ENCODE data around the gene ATXN10.
"Not testable (repeated sequence)": the region's sequence is repeated elsewhere in the genome, so short reads cannot be mapped to it uniquely, and the experiment has no call there.

Gene ATXN10

GRCh38 chr22:45680932-45681700 is 9.5 kb downstream of the ATXN10 start:
- no peak for DNase-seq

DNA sequence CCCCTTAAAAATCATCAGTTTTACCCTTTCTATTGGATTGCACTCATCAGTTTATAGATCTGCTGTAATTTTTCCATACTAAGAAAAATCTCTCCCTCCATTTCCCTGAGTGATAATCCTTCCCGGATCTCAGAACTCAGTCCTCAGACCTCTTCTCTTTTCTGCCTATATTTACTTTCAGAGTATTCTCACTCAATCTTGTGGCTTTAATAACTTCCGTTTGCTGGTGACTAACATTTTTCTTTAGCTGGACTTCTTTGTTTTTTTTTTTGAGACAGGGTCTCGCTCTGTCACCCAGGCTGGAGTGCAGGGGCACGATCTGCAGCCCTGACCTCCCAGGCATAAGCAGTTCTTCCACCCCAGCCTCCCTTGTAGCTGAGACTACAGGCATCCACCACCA is 10.4 kb downstream of the ATXN10 start:
- no peak for DNase-seq

GRCh38 chr22:45682773-45683172 is 11.1 kb downstream of the ATXN10 start:
- DNase-seq, result not testable (repeated sequence)

GRCh38 chr22:45683248-45683647 is 11.6 kb downstream of the ATXN10 start:
- no peak for DNase-seq

DNA sequence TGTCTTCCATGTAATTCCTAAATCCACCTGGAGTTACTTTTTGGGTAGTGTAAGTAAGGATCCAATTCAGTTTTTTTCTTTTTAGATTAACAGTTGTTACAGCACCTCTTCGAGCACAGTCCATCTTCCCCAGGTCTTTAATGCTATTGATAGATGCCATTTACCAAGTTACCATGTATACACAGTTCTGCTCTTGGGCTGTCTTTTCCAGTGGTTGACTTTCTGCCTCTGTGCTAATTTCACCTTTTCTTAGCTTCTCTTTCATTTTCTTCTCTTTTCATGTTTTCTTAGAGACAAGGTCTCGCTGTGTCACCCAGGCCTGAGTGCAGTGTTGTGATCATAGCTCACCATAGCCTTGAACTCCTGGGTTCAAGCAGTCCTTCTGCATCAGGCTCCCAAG is 12.0 kb downstream of the ATXN10 start:
- DNase-seq, result no peak

GRCh38 chr22:45684169-45684568 is 12.5 kb downstream of the ATXN10 start:
- DNase-seq, result no peak

DNA sequence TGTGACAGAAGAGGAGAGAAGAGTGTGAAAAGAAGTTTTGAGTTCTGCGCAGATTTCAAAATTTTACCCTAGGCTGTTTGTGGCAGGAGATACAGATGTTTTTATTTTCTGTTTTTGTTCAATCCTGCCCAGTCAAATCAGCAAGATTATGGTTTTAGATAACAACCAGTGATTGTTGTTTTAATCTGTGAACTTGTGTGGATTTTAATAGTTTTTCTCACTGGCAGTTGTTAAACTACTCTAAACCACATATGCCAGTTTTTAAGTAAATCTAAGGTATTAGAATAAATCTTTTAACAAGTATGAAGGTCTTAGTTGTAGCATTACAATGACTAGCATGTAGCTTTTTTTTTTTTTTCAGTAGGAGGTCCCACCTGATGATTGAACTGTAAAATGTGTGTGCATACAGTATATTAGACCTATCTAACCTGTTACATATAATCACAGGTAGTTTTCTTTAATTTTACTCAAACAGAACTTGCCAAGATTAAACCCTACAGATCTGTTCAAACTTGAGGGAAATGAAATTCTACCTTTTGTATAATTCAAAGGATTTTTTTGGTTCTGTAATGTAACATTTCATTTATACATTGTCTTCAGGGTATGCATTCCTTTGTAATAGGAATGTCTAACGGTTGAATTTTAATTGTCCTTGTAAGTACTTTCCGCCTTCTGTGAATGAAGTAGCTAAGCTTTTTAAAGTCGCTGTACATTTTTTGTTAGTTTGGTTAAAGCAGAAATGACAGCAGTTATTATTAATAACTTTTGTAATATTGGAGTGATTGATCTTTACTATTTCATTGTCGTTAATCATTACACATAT is 13.3 kb downstream of the ATXN10 start:
- DNase-seq, result no peak

- DNase-seq, result no peak
Observed at GRCh38 chr22:45686004-45686403, 14.4 kb downstream of the ATXN10 start.

- no peak for DNase-seq
Observed at GRCh38 chr22:45686836-45687235, 15.2 kb downstream of the ATXN10 start.

DNA sequence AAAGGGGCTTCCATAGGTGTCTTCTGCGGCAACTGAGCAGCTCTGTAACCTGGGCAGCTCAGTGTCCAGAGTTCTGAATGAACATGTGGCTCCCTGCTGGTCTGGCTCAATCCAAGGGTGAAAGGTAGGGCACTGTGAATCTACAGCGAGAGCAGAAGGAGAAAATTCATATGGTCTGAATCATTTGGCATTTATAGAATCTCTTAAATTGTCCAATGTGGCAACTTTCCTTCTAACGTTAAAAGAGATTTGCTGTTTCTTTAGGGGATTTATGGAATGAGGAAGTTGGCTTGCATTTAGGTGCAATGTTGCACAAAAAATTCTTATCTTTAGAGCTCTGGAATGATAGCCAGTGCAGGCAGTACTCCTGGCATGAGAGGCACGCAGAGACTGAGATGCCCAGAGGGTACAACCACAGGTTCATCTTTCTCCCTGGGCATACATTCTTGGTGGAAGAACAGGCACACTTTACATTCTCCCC is 17.0 kb downstream of the ATXN10 start:
- no peak for DNase-seq

GRCh38 chr22:45689211-45689610 is 17.6 kb downstream of the ATXN10 start:
- DNase-seq, result no peak

DNA sequence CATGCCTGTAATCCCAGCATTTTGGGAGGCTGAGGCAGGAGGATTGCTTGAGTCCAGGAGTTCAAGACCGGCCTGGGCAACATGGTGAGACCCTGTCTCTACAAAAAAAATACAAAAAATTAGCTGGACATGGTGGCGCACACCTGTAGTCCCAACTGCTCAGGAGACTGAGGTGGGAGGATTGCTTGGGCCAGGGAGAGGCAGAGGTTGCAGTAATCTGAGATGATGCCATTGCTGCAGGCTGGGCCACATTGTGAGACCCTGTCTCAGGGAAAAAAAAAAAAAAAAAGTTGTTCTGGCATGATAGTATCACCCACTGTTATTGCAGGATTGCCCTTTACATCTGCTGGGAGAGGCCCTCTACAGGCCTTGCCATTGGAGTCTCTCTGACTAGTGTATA is 18.4 kb downstream of the ATXN10 start:
- DNase-seq, result no peak

DNA sequence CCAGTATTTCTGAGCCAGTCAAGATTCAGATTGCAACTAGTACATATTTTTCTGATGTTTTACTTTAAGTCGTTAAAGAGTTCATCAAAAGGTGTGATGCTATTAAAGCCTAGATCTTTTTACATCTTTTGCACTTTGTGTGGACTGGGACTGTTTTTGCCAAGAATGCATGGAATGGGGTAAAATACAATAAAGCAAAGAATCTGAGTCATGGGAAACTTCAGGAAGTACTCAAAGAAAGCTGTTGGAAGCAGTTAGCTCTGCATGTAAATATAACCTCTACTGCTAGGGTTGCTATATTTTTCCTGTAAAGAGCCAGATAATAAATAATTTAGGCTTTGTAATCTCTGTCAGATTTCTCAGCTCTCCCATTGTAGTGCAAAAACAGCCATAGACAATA is 20.9 kb downstream of the ATXN10 start:
- no peak for DNase-seq

- DNase-seq, result no peak
Observed at GRCh38 chr22:45693835-45694234, 22.2 kb downstream of the ATXN10 start.

- no peak for DNase-seq
Observed at GRCh38 chr22:45696227-45696626, 24.6 kb downstream of the ATXN10 start.

GRCh38 chr22:45698094-45698493 is 26.5 kb downstream of the ATXN10 start:
- no peak for DNase-seq

- DNase-seq, result no peak
Observed at GRCh38 chr22:45702981-45703380, 31.3 kb downstream of the ATXN10 start.

GRCh38 chr22:45703758-45704157 is 32.1 kb downstream of the ATXN10 start:
- no peak for DNase-seq

GRCh38 chr22:45704648-45705047 is 33.0 kb downstream of the ATXN10 start:
- no peak for DNase-seq

DNA sequence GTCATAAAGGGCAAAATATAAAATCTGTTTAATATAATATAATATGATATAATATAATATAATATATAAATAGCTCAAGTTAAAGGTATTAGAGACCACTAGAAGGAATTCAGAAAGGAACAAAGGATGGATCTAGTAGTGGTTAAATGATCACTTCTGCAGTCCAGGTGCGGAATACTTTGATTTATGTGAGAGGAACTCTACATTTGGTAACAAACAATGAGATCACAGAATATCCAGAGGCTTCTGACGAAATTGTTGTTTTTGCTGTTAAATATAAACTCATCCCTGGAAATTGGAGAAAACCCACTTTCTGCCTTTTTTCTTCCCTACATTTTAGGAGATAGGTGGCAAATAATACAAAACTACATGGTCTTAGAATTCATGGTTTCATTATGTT is 36.0 kb downstream of the ATXN10 start:
- DNase-seq, result no peak

DNA sequence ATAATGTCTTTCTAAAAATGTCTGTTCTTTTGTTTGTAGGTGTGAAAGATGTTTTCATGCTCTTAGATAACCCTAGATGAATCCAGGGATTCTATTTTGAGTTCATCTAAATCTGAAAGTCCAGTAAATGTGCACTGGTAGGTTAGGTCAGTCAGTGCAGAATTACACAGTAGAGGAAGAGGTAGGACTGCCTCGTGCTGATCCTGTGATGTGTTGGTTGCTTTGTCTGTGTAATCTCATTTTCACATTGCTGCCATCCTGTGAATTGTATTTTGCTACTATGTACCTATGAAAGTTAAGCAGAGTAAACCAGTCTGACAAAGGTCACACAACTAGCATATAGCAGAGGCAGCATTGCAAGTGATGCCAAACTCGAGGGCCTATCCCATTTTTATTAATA is 36.5 kb downstream of the ATXN10 start:
- no peak for DNase-seq

DNA sequence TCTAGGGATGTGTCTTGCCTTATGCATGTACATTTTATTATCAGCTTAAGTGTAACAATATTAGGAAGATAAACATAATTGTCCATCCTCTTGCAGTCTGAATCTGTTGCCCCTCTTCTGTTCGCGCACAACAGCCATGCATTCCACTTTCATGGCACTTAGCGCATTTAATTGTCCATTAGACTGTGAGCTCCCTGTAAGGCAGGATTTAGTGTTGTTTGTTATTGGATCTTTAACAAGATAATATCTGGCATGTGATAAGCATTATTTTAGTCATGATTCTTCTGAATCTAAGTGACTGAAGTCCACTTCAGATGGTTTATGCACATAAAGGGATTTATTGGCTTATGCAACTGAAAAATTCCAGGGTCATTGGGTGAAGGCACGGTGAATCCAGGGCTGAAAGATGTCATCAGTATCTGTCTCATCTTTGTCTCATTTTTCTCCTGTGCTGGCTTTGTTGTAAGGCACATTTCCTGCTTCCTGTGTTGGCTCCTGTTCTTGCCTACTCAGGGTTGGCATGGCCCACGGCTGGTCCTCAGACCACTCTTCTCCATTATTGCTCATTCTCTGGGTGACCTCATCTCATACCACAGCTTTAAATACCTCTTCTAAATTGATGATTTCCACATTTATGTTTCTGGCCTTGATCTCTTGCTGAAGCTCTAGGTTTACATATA is 37.6 kb downstream of the ATXN10 start:
- DNase-seq, result no peak

- DNase-seq, result no peak
Observed at GRCh38 chr22:45709866-45710265, 38.2 kb downstream of the ATXN10 start.

- no peak for DNase-seq
Observed at GRCh38 chr22:45710469-45710868, 38.8 kb downstream of the ATXN10 start.
